ENCODE results near the gene THNSL1. TPM values are rescaled to one million over a fixed set of nuclear protein-coding genes. Genes with fewer than 3 reads are reported as not detected.
"Not testable (repeated sequence)": the region's sequence is repeated elsewhere in the genome, so short reads cannot be mapped to it uniquely, and the experiment has no call there.

The THNSL1 gene
- total RNA-seq, 1 experiment from 2014 or later: 3.2 TPM

DNA sequence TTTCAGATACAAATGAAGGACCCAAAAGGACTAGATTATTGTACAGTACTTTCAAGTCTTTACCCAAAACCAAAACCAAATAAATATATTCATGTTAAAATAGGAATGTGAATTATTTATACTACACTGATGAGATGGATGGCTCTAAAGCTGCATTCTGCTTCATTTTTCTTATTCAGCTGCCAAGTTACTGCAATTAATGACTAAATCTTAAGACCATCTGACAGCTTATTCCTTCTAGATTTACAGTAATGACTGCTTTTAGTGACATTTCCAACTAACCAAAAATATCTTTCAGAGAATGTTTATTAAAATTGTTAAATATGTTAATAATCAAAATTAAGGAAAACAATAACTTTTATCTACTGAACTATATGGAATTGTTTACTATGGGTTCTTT is 21.3 kb upstream of the THNSL1 start:
- DNase-seq (ENCODE audit: low spot score): no peak

- DNase-seq (ENCODE audit: low spot score): no peak
Observed at GRCh38 chr10:24998044-24998443, 18.4 kb upstream of the THNSL1 start.

DNA sequence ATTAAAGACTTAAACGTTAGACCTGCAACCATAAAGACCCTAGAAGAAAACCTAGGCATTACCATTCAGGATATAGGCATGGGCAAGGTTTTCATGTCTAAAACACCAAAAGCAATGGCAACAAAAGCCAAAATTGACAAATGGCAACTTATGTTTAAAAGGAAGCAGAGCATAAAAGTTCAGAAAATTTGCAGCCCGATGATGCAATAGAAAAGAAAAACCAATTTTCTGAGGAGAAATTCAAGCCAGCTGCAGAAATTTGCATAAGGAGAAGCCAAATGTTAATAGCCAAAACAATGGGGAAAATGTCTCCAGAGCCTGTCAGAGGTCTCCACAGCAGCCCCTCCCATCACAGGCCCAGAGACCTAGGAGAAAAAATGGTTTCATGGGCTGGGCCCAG is 4.8 kb upstream of the THNSL1 start:
- DNase-seq (ENCODE audit: low spot score): not testable (repeated sequence)

GRCh38 chr10:25014579-25014978 is 1.8 kb upstream of the THNSL1 start:
- no peak for DNase-seq (ENCODE audit: low spot score)

DNA sequence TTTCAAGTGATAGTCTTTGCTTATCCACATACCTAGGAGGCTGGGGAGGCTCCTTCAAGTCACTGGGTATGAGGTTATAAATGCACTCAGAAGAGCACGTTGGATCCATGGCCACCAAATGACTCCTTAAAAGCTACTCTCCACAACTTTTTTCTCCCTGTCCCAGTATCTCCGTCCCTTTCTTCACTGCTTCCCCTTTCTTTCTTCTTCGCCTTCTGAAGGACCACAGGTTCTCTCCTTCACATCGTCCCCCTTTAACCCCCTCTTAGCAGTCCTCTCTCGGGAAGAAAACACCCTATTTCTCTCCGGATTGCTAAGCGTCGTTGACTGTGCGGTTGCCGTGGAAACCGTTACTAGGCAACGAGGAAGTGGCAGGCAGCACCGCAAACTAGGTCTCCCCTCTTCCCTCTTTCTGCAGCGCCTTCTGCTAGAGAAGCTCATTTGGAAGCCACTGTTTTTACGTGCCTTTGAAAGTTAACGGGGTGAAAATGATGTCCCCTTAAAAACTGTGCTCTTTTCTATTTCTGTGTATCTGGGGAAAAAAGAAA is 510 bp upstream of the THNSL1 start, which contains the start of gene ENKUR:
Gene ENKUR, minus strand, starts transcription at position 331 of the 548 bp plus-strand sequence. Its CDS starts 222 bp downstream, at position 109.
- DNase-seq (ENCODE audit: low spot score): peak; percentile 84

GRCh38 chr10:25017154-25017590 is 760 bp downstream of the THNSL1 start:
- DNase-seq (ENCODE audit: low spot score): no peak

DNA sequence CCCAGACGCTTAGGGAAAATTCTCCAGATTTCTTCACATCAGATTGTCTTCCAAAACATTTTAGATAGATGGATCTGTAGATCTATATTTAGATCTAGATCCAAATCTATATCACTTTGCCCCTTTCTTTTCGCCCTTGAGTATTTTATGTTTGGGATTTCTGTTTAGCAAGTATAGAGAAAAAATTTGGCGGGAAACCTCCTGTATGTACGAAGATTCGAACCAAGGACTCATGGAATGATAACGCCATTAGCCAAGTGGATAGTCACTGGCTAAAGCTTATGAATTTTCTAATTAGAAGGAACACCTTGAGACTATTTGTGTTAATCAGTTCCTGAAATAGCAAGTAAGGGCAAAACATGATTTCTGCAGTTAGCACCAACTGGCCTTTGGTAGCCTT is 1.2 kb downstream of the THNSL1 start:
- no peak for DNase-seq (ENCODE audit: low spot score)

GRCh38 chr10:25018703-25019102 is 2.3 kb downstream of the THNSL1 start:
- no peak for DNase-seq (ENCODE audit: low spot score)

DNA sequence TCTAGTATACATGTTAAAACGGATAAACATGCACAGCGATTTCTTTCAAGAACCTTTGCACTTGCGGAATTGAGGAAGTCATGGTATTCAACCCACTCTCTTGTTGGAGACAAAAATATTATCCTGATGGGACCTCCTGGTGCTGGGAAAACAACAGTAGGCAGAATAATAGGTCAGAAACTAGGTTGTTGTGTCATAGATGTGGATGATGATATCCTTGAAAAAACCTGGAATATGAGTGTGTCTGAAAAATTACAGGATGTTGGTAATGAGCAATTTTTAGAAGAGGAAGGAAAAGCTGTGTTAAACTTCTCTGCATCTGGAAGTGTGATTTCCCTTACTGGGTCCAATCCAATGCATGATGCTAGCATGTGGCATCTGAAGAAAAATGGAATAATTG is 6.9 kb downstream of the THNSL1 start:
- no peak for DNase-seq (ENCODE audit: low spot score)

DNA sequence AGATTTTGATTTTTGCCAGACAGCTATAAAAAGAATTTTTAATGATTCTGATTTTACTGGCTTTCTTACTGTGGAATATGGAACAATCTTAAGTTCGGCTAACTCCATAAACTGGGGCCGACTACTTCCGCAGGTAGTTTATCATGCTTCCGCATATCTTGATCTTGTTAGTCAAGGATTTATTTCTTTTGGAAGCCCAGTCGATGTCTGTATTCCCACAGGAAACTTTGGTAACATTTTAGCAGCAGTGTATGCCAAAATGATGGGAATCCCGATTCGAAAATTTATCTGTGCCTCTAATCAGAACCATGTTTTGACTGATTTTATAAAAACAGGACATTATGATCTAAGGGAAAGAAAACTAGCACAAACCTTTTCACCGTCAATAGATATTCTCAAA is 8.1 kb downstream of the THNSL1 start:
- no peak for DNase-seq (ENCODE audit: low spot score)

- DNase-seq (ENCODE audit: low spot score): no peak
Observed at GRCh38 chr10:25026463-25026862, 10.1 kb downstream of the THNSL1 start.

DNA sequence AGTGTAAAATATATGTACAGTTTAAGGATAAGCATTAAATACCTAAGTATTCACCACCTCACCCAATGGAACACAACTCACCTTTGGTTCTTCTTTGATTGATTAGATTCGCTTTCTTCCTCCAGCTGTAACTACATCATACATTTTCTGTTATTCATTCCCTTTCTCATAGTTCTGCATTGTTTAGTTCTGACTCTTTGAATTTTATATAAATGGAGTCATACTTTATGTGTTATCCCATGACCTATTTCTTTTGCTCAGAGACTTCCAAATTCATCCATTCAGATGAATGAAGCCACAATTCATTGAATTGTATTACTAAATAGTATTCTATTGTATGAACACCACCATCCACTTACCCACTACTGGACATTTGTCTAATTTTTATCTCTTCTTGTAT is 12.3 kb downstream of the THNSL1 start:
- DNase-seq (ENCODE audit: low spot score): no peak

DNA sequence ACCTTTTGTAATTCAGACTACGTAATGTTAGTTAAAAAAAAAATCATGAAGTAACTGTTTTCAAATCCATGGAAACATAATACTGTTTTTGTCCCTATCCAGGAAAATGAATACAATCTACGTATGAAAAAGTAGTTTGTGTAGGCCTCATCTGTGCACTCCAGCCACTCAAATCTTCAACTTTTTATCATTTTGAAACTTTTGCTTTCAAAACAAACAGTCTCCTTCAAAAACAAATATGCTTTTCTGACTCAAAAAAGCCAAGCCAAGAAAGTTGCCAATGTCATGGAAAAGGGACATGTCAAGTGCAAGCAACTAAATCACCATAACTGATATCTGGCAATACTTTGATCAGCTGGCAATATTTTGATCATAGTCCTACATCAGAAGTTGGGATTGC is 13.1 kb downstream of the THNSL1 start:
- no peak for DNase-seq (ENCODE audit: low spot score)

GRCh38 chr10:25036381-25036780 is 20.0 kb downstream of the THNSL1 start:
- DNase-seq (ENCODE audit: low spot score): no peak

DNA sequence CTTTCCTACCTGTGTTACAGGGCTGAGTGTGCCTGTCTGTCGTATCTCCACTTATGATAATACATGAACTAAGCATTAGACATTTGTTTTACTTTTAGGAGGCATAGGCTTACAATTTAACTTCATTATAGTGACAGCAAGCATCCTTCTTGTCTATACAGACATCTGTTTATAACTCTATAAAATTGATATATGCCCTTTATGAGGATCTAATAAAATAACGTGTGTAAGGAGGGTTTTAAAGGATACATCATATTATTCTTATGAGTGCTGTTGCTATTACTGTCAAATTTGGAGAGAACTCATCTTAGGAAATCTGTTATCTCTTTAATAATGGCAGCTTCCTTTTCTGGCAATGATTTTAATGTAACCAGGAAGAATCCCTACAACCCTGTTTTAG is 21.9 kb downstream of the THNSL1 start:
- DNase-seq (ENCODE audit: low spot score): no peak

DNA sequence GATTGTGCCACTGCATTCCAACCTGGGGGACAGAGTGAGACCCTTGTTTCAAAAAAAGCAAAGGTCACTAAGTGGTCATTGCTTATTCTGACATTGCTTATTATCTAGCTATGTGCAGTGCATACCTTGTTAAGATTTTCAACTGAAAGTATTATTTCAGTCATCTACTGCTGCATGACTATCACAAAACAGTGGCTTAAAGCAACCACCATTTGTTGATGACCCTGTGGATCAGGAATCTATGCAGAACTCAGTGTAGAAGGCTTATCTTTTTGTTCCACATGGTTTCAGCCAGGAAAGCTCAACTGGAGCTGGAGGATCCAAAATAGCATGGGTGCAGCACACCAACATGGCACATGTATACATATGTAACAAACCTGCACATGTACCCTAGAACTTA is 23.1 kb downstream of the THNSL1 start:
- DNase-seq (ENCODE audit: low spot score): no peak

DNA sequence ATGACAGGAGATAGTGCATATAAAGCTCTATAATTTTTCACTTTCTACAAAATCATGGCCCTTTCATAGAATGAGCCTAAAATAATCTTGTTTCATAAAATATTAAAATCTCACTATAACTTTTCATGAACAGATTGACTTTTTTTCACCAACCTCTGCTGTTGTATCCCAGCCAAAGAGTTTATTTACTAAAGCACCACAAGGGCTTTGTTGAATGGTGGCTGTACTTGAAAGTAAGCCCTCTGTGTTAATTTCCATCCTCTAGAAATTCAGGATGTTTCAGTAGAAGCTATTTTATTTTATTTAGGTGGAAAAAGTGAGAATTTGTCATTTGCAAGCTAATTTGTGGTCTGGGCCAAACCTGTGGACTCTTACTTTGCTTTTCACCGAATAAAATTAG is 30.2 kb downstream of the THNSL1 start:
- no peak for DNase-seq (ENCODE audit: low spot score)

DNA sequence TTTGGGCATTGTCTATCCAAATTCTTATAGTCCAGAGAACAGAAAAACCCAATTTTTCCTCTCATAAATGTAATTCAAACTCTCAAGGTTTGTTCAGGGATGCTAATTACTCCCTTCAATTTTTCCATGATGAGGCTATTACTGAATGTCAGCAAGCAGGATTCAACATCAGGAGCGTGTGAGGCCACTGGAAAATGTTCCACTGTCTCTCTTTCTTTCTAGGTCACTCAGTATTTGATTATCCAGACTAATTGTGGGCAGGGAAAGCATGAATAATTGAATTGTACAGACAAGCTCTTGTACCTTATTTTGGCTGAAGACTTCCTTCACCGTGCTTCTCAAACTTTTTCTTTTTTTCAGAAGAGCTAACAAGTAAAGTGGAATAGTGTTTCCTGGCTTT is 30.7 kb downstream of the THNSL1 start:
- no peak for DNase-seq (ENCODE audit: low spot score)

DNA sequence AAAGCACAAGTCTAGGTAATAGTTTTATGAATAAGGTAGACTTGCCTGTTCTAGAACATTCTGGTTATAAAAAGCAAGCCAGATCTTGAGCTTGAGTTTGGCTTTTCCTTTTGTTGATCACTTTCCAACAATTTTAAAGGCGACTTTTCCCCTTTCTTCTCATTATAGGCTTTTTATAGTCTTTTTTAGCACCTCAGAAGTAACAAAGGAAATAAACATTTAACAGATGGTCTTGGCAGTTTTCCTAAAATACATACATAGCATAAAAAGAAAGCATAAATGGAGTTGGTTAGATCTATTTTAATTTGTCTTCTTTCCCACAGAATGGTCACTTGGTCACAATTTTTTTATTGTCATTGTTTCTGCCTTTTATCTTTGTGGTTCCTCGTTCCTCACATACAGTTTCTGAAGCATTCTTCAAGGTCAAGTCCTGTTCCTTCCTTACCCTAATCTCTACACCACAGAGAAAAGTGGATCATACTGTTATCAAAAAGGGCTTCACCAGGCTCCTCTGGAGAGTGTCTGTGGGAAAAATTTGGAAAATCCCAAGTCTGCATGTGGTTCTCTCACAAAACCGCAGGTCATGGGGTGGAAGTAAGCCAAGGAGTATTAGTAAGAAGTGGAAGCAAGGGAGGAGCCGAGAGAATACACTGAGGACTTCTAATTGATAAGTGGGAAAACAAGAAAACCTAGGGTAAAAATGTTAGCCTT is 31.3 kb downstream of the THNSL1 start:
- DNase-seq (ENCODE audit: low spot score): peak; percentile 57

DNA sequence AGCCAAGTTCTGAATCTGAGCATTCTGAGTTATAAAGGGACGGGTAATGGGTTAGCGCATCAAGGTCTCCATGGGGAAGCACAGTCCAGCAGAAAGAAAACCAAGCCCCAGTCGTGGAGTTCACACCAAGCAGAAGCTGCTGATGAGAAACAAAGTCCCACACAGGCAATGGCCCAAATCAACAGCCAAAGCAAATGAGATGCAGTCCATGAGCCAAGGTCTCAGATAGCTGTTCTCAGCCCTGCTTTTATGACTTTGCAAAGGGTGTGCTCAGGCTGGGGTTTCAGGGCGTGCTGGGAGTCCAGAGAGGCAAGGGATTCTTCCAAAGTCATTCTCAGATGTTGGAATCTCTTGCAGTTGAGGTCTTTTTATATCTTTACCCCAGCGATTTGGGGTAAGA is 32.0 kb downstream of the THNSL1 start:
- no peak for DNase-seq (ENCODE audit: low spot score)

DNA sequence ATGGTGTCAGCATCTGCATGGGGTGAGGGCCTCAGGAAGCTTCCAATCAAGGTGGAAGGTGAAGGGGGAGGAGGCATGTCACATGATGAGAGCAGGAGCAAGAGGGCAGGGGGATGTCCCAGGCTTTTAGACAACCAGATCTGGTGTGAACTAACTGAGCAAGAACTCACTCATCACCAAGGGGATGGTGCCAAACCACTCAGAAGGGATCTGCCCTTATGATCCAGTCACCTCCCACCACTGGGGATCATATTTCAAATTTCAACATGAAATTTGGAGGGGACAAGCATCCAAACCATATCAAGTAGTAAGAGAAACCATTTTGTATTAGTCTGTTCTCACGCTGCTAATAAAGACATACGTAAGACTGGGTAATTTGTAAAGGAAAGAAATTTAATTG is 33.6 kb downstream of the THNSL1 start:
- no peak for DNase-seq (ENCODE audit: low spot score)

DNA sequence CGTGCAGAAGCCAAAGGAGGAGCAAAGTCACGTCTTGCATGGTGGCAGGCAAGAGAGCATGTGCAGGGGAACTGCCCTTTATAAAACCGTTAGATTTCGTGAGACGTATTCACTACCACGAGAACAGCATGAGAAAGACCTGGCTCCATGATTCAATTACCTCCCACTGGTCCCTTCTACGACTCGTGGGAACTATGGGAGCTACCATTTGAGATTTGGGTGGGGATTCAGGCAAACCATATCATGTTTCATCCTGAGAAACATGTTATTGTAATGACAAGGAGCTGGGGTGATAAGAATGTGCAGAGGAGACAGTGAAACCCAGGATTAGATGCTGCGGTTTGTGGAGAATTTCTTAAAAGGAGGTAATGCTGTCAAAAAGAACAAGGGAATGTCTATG is 34.0 kb downstream of the THNSL1 start:
- DNase-seq (ENCODE audit: low spot score): no peak

- DNase-seq (ENCODE audit: low spot score): no peak
Observed at GRCh38 chr10:25052012-25052411, 35.6 kb downstream of the THNSL1 start.

DNA sequence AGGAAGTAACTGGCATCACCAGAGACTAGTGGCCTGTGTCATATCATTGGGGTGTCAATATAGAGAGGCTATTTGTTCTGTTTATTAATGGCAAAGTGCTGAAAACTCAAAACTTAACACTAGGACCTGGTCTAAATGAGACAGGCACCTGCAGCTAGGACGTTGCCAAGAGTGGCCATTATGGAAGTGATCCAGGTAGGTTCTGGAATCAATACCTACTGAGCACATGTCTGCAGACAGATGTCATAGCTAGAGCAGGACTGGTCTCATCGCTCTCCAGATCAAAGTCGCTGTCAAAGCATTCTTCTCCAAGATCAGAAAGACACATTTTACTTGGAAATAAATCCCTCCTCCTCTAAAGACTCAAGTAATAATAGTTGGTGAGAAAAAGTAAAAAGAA is 40.3 kb downstream of the THNSL1 start:
- no peak for DNase-seq (ENCODE audit: low spot score)
